Mucosa of stomach (tissue), 1 donor: ENCODE data around the gene AIFM3.
"Not testable (repeated sequence)": the region's sequence is repeated elsewhere in the genome, so short reads cannot be mapped to it uniquely, and the experiment has no call there.

Experiments
- H3K27me3 ChIP-seq: one replicate; pipeline ENCODE4 v1.7.0; 2013; ENCODE audit warnings: mild to moderate bottlenecking, low read length; ENCODE audit not compliant: control insufficient read depth, insufficient read depth
- H3K36me3 ChIP-seq: one replicate; pipeline ENCODE4 v1.7.0; 2013; ENCODE audit warnings: low read length; ENCODE audit not compliant: control insufficient read depth, insufficient read depth
- H3K4me1 ChIP-seq: one replicate; pipeline ENCODE4 v1.7.0; 2013; ENCODE audit warnings: mild to moderate bottlenecking, low read length; ENCODE audit not compliant: control insufficient read depth, insufficient read depth
- H3K4me3 ChIP-seq: one replicate; pipeline ENCODE4 v1.7.0; 2013; ENCODE audit warnings: low read length
- H3K9ac ChIP-seq: one replicate; pipeline ENCODE4 v1.7.0; 2013; ENCODE audit warnings: mild to moderate bottlenecking, low read length, moderate library complexity
- H3K9me3 ChIP-seq: one replicate; pipeline ENCODE4 v1.7.0; 2013; ENCODE audit warnings: mild to moderate bottlenecking, low read length, moderate library complexity; ENCODE audit not compliant: control insufficient read depth
- donor health status: Pancreatic carcinoma.

Gene AIFM3

GRCh38 chr22:20965104-20965887 lies 1.8 kb upstream of the AIFM3 start:
- peaks cover 6% of the 10 kb centered on the region for H3K4me1 ChIP-seq
- no peaks in the 10 kb centered on the region for H3K36me3 ChIP-seq
- peaks cover 24% of the 10 kb centered on the region for H3K27me3 ChIP-seq
- H3K9me3 ChIP-seq, result no peaks in the 10 kb centered on the region
- H3K9ac ChIP-seq, result no peak overlapping the region
- no peak overlapping the region for H3K4me3 ChIP-seq

- Histone ChIP-seq H3K9me3 (no peaks in the 10 kb centered on the region), H3K27me3 (peaks cover 24% of the 10 kb centered on the region), H3K9ac (no peak overlapping the region), H3K4me1 (peaks cover 6% of the 10 kb centered on the region), H3K4me3 (no peak overlapping the region), H3K36me3 (no peaks in the 10 kb centered on the region)
Observed at GRCh38 chr22:20965888-20966855, 883 bp upstream of the AIFM3 start.

DNA sequence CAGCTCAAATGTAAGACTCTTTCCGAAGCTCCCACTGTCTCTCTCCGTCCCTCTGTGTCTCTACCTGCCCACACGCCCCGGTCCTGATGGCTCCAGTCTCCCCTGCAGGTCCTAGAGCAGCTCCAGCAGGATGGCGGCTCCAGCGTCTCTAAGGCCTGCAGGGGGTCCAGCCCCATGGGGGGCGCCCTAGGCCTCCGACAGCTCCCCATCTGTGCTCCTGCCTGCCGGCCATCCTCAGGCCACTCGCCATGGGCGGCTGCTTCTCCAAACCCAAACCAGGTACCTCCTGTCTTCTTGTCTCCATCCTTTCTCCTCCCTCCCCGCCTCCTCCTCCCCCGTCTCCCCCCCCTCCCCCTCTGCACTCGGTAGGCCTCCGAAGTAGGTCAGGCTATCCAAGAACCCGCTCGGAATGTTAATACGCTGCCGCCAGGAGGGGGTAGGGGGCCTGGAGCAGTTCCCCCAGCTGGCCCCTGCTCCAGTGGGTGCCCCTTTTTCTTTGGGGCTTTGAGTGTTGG lies 699 bp downstream of the AIFM3 start:
- Histone ChIP-seq H3K36me3 (no peaks in the 10 kb centered on the region), H3K4me3 (no peak overlapping the region), H3K9ac (no peak overlapping the region), H3K4me1 (no peaks in the 10 kb centered on the region), H3K27me3 (peaks cover 22% of the 10 kb centered on the region), H3K9me3 (no peaks in the 10 kb centered on the region)

GRCh38 chr22:20968281-20968977 lies 1.4 kb downstream of the AIFM3 start:
- Histone ChIP-seq H3K9me3 (no peaks in the 10 kb centered on the region), H3K27me3 (peaks cover 20% of the 10 kb centered on the region), H3K36me3 (no peaks in the 10 kb centered on the region), H3K4me3 (no peak overlapping the region), H3K4me1 (no peaks in the 10 kb centered on the region), H3K9ac (no peak overlapping the region)

DNA sequence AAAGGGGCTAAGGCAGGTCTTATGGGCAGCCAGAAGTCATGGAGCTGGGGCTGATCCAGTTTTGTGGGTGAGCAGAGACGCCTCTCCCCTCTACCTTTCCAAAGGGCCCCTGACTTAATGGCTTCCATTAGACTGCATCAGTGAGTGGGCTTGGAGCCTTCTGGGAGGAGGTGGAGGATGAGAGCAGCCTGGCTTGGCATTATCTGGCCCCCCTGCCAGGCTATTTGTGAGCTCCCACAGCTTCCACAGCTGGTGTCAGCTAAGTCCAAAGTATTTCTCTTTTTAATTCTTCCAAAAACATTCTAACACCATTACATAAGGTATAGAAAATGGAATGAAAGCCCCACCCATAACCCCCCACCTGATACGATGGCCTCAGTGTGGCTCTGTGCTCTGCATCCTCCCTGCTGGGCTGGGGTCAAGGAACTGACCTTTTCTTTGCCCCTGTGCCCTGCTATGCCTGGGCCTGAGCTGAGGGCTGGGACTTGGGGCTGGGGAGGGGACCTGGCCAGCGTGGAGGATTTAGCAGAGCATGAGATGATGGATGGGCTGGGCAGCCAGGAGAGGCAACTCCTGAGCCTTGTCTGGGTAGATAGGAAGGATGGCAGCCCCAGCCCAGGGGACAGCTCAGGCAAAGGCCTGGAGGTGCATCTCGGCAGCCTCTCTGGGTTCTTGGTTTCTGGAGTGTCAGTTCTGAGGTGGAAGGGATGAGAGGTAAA lies 4.0 kb downstream of the AIFM3 start:
- Histone ChIP-seq H3K27me3 (no peaks in the 10 kb centered on the region), H3K4me3 (no peak overlapping the region), H3K4me1 (no peaks in the 10 kb centered on the region), H3K9me3 (no peaks in the 10 kb centered on the region), H3K36me3 (no peaks in the 10 kb centered on the region), H3K9ac (no peak overlapping the region)

- H3K4me3 ChIP-seq, H3K9ac ChIP-seq, H3K27me3 ChIP-seq, H3K4me1 ChIP-seq, H3K9me3 ChIP-seq, H3K36me3 ChIP-seq: not testable (repeated sequence)
Observed at GRCh38 chr22:20972014-20972694, 5.1 kb downstream of the AIFM3 start.

GRCh38 chr22:20972933-20973577 lies 6.0 kb downstream of the AIFM3 start:
- Histone ChIP-seq H3K9ac (no peak overlapping the region), H3K4me1 (no peaks in the 10 kb centered on the region), H3K36me3 (no peaks in the 10 kb centered on the region), H3K27me3 (no peaks in the 10 kb centered on the region), H3K9me3 (no peaks in the 10 kb centered on the region), H3K4me3 (no peak overlapping the region)

DNA sequence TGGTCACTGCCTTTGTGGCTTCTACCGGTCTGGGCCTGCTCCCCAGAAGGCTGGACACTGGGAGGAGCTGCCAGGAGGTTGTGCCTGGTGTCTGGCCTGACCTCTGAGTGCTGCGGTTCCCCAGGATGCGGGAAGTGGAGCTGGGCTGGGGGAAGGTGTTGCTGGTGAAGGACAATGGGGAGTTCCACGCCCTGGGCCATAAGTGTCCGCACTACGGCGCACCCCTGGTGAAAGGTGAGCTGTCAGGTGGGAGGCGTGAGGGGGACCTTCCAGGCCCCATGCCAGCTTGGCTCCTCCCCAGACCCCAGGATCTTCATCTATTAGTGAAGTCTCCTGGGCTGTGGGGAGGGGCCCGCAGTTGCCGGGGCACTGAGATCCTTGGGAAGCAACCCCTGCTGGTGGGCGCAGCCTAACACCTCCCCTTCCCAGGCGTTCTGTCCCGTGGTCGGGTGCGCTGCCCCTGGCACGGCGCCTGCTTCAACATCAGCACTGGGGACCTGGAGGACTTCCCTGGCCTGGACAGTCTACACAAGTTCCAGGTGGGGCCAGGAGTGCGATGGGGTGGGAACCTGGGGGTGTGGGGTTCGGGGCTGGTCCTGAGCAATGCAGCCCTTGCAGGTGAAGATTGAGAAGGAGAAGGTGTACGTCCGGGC lies 6.7 kb downstream of the AIFM3 start:
- Histone ChIP-seq H3K4me3 (no peak overlapping the region), H3K4me1 (no peaks in the 10 kb centered on the region), H3K9me3 (no peaks in the 10 kb centered on the region), H3K27me3 (no peaks in the 10 kb centered on the region), H3K36me3 (no peaks in the 10 kb centered on the region), H3K9ac (no peak overlapping the region)

GRCh38 chr22:20974336-20974955 lies 7.4 kb downstream of the AIFM3 start:
- Histone ChIP-seq H3K4me3 (no peak overlapping the region), H3K9me3 (no peaks in the 10 kb centered on the region), H3K9ac (no peak overlapping the region), H3K4me1 (peaks cover under 1% of the 10 kb centered on the region), H3K36me3 (no peaks in the 10 kb centered on the region), H3K27me3 (peaks cover under 1% of the 10 kb centered on the region)
